ENCODE data around the gene ELMO1. TPM values are rescaled to one million over a fixed set of nuclear protein-coding genes. Genes with fewer than 3 reads are reported as not detected.
A peak's percentile ranks its signal among the peaks of the same experiment; 100 is the strongest.

The ELMO1 gene
- total RNA-seq, 1 donor from 2014 or later, result 30.3 TPM

- DNase-seq (ENCODE audit: low read depth in 2 of 2), result peak; percentile 31 to 49
Observed at GRCh38 chr7:37320140-37320847, 128.4 kb downstream of the ELMO1 start.

GRCh38 chr7:37318541-37318940 is 130.1 kb downstream of the ELMO1 start:
- DNase-seq (ENCODE audit: low read depth in 2 of 2), result no peak

GRCh38 chr7:37315772-37316715 is 132.6 kb downstream of the ELMO1 start:
- DNase-seq (ENCODE audit: low read depth in 2 of 2), result no peak

- no peak for DNase-seq (ENCODE audit: low read depth in 2 of 2)
Observed at GRCh38 chr7:37312608-37313007, 136.1 kb downstream of the ELMO1 start.

- peak in 1 of 2 donors; percentile 48 for DNase-seq (ENCODE audit: low read depth in 2 of 2)
Observed at GRCh38 chr7:37311355-37311754, 137.3 kb downstream of the ELMO1 start.

- no peak for DNase-seq (ENCODE audit: low read depth in 2 of 2)
Observed at GRCh38 chr7:37310327-37311080, 138.2 kb downstream of the ELMO1 start.

GRCh38 chr7:37309493-37309892 is 139.2 kb downstream of the ELMO1 start:
- no peak for DNase-seq (ENCODE audit: low read depth in 2 of 2)

- DNase-seq (ENCODE audit: low read depth in 2 of 2), result no peak
Observed at GRCh38 chr7:37304921-37305320, 143.7 kb downstream of the ELMO1 start.

GRCh38 chr7:37297546-37297945 is 151.1 kb downstream of the ELMO1 start:
- DNase-seq (ENCODE audit: low read depth in 2 of 2), result peak; percentile 68 to 87

GRCh38 chr7:37295401-37295800 is 153.3 kb downstream of the ELMO1 start:
- peak in 1 of 2 donors; percentile 26 for DNase-seq (ENCODE audit: low read depth in 2 of 2)

GRCh38 chr7:37290731-37291130 is 157.9 kb downstream of the ELMO1 start:
- no peak for DNase-seq (ENCODE audit: low read depth in 2 of 2)

- DNase-seq (ENCODE audit: low read depth in 2 of 2), result no peak
Observed at GRCh38 chr7:37289781-37290180, 158.9 kb downstream of the ELMO1 start.

- peak in 1 of 2 donors; percentile 27 for DNase-seq (ENCODE audit: low read depth in 2 of 2)
Observed at GRCh38 chr7:37289367-37289766, 159.3 kb downstream of the ELMO1 start.

GRCh38 chr7:37287131-37287855 is 161.4 kb downstream of the ELMO1 start:
- peak; percentile 68 to 70 for DNase-seq (ENCODE audit: low read depth in 2 of 2)

- no peak for DNase-seq (ENCODE audit: low read depth in 2 of 2)
Observed at GRCh38 chr7:37286454-37286832, 162.2 kb downstream of the ELMO1 start.

GRCh38 chr7:37285706-37286453 is 162.8 kb downstream of the ELMO1 start:
- peak; percentile 43 to 82 for DNase-seq (ENCODE audit: low read depth in 2 of 2)

- DNase-seq (ENCODE audit: low read depth in 2 of 2), result peak; percentile 54 to 71
Observed at GRCh38 chr7:37284805-37285231, 163.8 kb downstream of the ELMO1 start.

GRCh38 chr7:37284285-37284684 is 164.4 kb downstream of the ELMO1 start:
- no peak for DNase-seq (ENCODE audit: low read depth in 2 of 2)

- no peak for DNase-seq (ENCODE audit: low read depth in 2 of 2)
Observed at GRCh38 chr7:37283716-37284115, 164.9 kb downstream of the ELMO1 start.

- no peak for DNase-seq (ENCODE audit: low read depth in 2 of 2)
Observed at GRCh38 chr7:37282927-37283326, 165.7 kb downstream of the ELMO1 start.
